ENCODE results near the gene FXYD3. TPM values are rescaled to one million over a fixed set of nuclear protein-coding genes. Genes with fewer than 3 reads are reported as not detected.

FXYD3 gene
- total RNA-seq, 1 experiment from 2014 or later: 17.4 TPM

DNA sequence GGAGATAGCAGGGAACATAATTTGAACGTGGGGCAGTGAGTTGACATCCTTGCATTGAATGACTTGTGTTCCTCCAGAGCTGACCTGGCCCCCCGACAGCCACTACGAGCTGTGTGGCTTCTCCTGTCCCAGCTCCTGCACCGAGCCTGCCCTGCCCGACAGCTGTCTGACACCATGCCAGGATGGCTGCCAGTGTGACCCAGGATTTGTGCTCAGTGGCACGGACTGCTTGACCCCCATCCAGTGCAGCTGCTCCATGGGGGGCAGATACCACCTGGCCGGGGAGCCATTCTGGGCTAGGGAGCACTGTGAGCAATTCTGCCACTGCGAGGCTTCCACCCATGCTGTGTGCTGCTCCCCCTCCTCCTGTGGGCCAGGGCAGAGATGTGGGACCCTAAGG, 29.2 kb upstream of the FXYD3 start:
- Histone ChIP-seq H3K27ac (ENCODE audit: low read depth, low read length) (no peak overlapping the region), H3K36me3 (ENCODE audit: control insufficient read depth in 1 of 2, insufficient read depth in 2 of 2, low read length in 2 of 2) (no peaks in the 10 kb centered on the region), H4K20me1 (ENCODE audit: insufficient read depth) (no peaks in the 10 kb centered on the region), H3K27me3 (ENCODE audit: insufficient read depth, low read length) (no peaks in the 10 kb centered on the region), H3K4me2 (ENCODE audit: low read length) (no peak overlapping the region), H3K9me2 (ENCODE audit: insufficient read depth) (no peaks in the 10 kb centered on the region), H3K9me3 (ENCODE audit: control insufficient read depth in 1 of 2, insufficient read depth in 1 of 2, low read depth in 1 of 2, low read length in 2 of 2) (no peaks in the 10 kb centered on the region), H2AFZ (ENCODE audit: low read depth, low read length, poor library complexity, severe bottlenecking) (no peak overlapping the region), H3K4me3 (replicated peaks in 1 of 2; ENCODE audit: low read depth in 1 of 2, low read length in 2 of 2) (no peak overlapping the region), H3K9ac (ENCODE audit: low read length) (no peak overlapping the region), H3K4me1 (ENCODE audit: control insufficient read depth in 1 of 2, insufficient read depth in 2 of 2, low read length in 2 of 2) (peaks cover 0 to 17% of the 10 kb centered on the region in 2 experiments; a peak in 2 of 4 replicates), H3K79me2 (ENCODE audit: insufficient read depth, low read length) (no peaks in the 10 kb centered on the region)
- no peak for TF ChIP-seq YY1 (IDR thresholded peaks at IDR 0.05; ENCODE audit: extremely low read depth, insufficient replicate concordance, low read depth, low read length)
- TF ChIP-seq, protein P1, sequence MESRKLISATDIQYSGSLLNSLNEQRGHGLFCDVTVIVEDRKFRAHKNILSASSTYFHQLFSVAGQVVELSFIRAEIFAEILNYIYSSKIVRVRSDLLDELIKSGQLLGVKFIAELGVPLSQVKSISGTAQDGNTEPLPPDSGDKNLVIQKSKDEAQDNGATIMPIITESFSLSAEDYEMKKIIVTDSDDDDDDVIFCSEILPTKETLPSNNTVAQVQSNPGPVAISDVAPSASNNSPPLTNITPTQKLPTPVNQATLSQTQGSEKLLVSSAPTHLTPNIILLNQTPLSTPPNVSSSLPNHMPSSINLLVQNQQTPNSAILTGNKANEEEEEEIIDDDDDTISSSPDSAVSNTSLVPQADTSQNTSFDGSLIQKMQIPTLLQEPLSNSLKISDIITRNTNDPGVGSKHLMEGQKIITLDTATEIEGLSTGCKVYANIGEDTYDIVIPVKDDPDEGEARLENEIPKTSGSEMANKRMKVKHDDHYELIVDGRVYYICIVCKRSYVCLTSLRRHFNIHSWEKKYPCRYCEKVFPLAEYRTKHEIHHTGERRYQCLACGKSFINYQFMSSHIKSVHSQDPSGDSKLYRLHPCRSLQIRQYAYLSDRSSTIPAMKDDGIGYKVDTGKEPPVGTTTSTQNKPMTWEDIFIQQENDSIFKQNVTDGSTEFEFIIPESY (IDR thresholded peaks at IDR 0.05; ENCODE audit: extremely low read depth, insufficient replicate concordance, low read length): no peak
- TF ChIP-seq EZH2 (IDR thresholded peaks at IDR 0.05): no peak
- TF ChIP-seq, protein P2, sequence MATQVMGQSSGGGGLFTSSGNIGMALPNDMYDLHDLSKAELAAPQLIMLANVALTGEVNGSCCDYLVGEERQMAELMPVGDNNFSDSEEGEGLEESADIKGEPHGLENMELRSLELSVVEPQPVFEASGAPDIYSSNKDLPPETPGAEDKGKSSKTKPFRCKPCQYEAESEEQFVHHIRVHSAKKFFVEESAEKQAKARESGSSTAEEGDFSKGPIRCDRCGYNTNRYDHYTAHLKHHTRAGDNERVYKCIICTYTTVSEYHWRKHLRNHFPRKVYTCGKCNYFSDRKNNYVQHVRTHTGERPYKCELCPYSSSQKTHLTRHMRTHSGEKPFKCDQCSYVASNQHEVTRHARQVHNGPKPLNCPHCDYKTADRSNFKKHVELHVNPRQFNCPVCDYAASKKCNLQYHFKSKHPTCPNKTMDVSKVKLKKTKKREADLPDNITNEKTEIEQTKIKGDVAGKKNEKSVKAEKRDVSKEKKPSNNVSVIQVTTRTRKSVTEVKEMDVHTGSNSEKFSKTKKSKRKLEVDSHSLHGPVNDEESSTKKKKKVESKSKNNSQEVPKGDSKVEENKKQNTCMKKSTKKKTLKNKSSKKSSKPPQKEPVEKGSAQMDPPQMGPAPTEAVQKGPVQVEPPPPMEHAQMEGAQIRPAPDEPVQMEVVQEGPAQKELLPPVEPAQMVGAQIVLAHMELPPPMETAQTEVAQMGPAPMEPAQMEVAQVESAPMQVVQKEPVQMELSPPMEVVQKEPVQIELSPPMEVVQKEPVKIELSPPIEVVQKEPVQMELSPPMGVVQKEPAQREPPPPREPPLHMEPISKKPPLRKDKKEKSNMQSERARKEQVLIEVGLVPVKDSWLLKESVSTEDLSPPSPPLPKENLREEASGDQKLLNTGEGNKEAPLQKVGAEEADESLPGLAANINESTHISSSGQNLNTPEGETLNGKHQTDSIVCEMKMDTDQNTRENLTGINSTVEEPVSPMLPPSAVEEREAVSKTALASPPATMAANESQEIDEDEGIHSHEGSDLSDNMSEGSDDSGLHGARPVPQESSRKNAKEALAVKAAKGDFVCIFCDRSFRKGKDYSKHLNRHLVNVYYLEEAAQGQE (IDR thresholded peaks at IDR 0.05; ENCODE audit: low read depth): no peak
- TF ChIP-seq ZNF274 (IDR thresholded peaks at IDR 0.05; ENCODE audit: low read depth, low read length): no peak
- TF ChIP-seq SRF (IDR thresholded peaks at IDR 0.05; ENCODE audit: low read depth): no peak
- TF ChIP-seq FOSL1 (IDR thresholded peaks at IDR 0.05; ENCODE audit: low read depth): no peak
- TF ChIP-seq EGR1 (IDR thresholded peaks at IDR 0.05; ENCODE audit: low read depth): no peak
- no peak for TF ChIP-seq EZH2phosphoT487 (IDR thresholded peaks at IDR 0.05; ENCODE audit: borderline replicate concordance)
- TF ChIP-seq, protein P3, sequence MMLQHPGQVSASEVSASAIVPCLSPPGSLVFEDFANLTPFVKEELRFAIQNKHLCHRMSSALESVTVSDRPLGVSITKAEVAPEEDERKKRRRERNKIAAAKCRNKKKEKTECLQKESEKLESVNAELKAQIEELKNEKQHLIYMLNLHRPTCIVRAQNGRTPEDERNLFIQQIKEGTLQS (IDR thresholded peaks at IDR 0.05): no peak
- TF ChIP-seq SIN3A (IDR thresholded peaks at IDR 0.05; ENCODE audit: low read depth): no peak
- TF ChIP-seq ZFX (IDR thresholded peaks at IDR 0.05): no peak
- no peak for TF ChIP-seq TCF7L2 (IDR thresholded peaks at IDR 0.05; ENCODE audit: borderline replicate concordance, extremely low read depth, insufficient read depth, insufficient read length)
- TF ChIP-seq CEBPB (IDR thresholded peaks at IDR 0.05; ENCODE audit: low read depth): no peak
- no peak for TF ChIP-seq ELF1 (IDR thresholded peaks at IDR 0.05; ENCODE audit: borderline replicate concordance, low read depth)
- ChIA-PET CTCF (interaction anchor here (1.4 kb wide), 1 partner anchor 42 kb away, joined by 4 read pairs; no protein-coding TSS in a partner anchor), POLR2A (no interaction called here), RAD21 (ENCODE audit: low non-redundant PET in 1 of 2, low total read pairs in 2 of 2, uncharacterized antibody in 2 of 2, unreplicated experiment in 2 of 2) (no interaction called here)
- ATAC-seq (no peak), DNase-seq (ENCODE audit: low read depth, low spot score) (no peak)
- BruUV-seq (replicated peaks): no TSS peak
- intact Hi-C loops (cut with micrococcal nuclease): no loop called here

All from HCT116 (cell line).